ENCODE results near the gene AQP1.

The AQP1 gene

GRCh38 chr7:30907527-30908267 is 4.0 kb upstream of the AQP1 start:
- DNase-seq, result no peak

GRCh38 chr7:30908681-30909080 is 3.0 kb upstream of the AQP1 start:
- DNase-seq, result no peak

- no peak for DNase-seq
These were observed 2.2 kb upstream of the AQP1 start for GRCh38 chr7:30909431-30909830.

GRCh38 chr7:30910411-30911073 is 1.1 kb upstream of the AQP1 start:
- no peak for DNase-seq

- no peak for DNase-seq
These were observed 520 bp upstream of the AQP1 start for GRCh38 chr7:30911133-30911532.

- DNase-seq, result no peak
These were observed 523 bp downstream of the AQP1 start for GRCh38 chr7:30912021-30912730.

GRCh38 chr7:30912731-30912985 is 1.0 kb downstream of the AQP1 start:
- no peak for DNase-seq

- DNase-seq, result no peak
These were observed 1.5 kb downstream of the AQP1 start for GRCh38 chr7:30912986-30913811.

GRCh38 chr7:30913821-30914515 is 2.3 kb downstream of the AQP1 start:
- DNase-seq, result no peak

- DNase-seq, result no peak
These were observed 2.9 kb downstream of the AQP1 start for GRCh38 chr7:30914596-30914995.

- no peak for DNase-seq
These were observed 3.5 kb downstream of the AQP1 start for GRCh38 chr7:30915005-30915601.

- DNase-seq, result no peak
These were observed 4.1 kb downstream of the AQP1 start for GRCh38 chr7:30915751-30916150.

GRCh38 chr7:30916255-30916654 is 4.6 kb downstream of the AQP1 start:
- DNase-seq, result no peak

GRCh38 chr7:30916767-30917166 is 5.1 kb downstream of the AQP1 start:
- DNase-seq, result no peak

GRCh38 chr7:30917216-30917893 is 5.7 kb downstream of the AQP1 start:
- DNase-seq, result no peak

GRCh38 chr7:30918676-30919075 is 7.0 kb downstream of the AQP1 start:
- no peak for DNase-seq

- DNase-seq, result no peak
These were observed 8.4 kb downstream of the AQP1 start for GRCh38 chr7:30920021-30920583.

GRCh38 chr7:30920584-30921539 is 9.2 kb downstream of the AQP1 start:
- no peak for DNase-seq

GRCh38 chr7:30921540-30922401 is 10.1 kb downstream of the AQP1 start:
- DNase-seq, result no peak

All from SIG-M5 (cell line).